ENCODE data around the gene ANXA6.

DNA sequence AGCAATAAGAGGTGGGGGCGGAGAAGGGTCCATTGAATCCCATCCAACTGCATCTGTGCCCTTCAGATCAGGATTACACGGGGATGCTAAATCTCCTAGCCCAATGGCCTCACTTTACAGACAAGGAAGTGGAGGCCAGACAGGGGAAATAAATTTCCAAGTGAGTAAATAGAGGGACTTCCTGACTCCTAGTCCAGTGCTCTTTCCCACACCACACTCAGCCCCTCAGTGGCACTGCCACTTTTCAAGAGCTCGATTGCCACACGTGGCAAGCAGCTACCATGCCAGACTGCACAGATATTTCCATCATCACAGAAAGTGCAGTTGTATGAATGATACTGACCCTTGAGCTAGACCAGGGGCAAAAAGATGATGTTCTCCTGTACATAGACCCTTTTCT is 68.6 kb downstream of the ANXA6 start:
- TF ChIP-seq CTCF (optimal IDR thresholded peaks at IDR 0.05 in 1 of 3, IDR thresholded peaks at IDR 0.05 in 1 of 3, conservative IDR thresholded peaks at IDR 0.05 in 1 of 3; ENCODE audit: extremely low read depth in 1 of 3, insufficient read depth in 2 of 3, low read length in 3 of 3) (no peak), EZH2 (IDR thresholded peaks at IDR 0.05; ENCODE audit: low read length) (no peak)
